GM12878 (cell line): ENCODE data around the gene MALRD1. TPM values are rescaled to one million over a fixed set of nuclear protein-coding genes. Genes with fewer than 3 reads are reported as not detected.

ENCODE experiments used
- ATAC-seq: fragments of 200-7000 bp; cut with Tn5 transposase; 3 replicates; pipeline ENCODE4 v1.9.1; 2020; ENCODE audit warnings: mild to moderate bottlenecking, moderate library complexity
- BruUV-seq: library from RNA; stranded (reverse); fragments of 400-500 nt; replicated peaks from 2 replicates; lab custom pipeline; 2021; lab: Mats Ljungman, UMichigan
- CTCF ChIA-PET: fragments of 300-600 bp; sonication (Branson Sonifier 250); formaldehyde crosslinking; extraction: SDS; loops from one replicate; lab custom pipeline; 2021; ENCODE audit warnings: inconsistent platforms; lab: Yijun Ruan, JAX
- POLR2A ChIA-PET: fragments of 350-600 bp; formaldehyde crosslinking; extraction: SDS; loops from one replicate; lab custom pipeline; 2021; ENCODE audit warnings: inconsistent platforms; lab: Charles Lee
- RAD21 ChIA-PET: fragments of 300-600 bp; sonication (Branson Sonifier 250); formaldehyde crosslinking; loops from one replicate; lab custom pipeline; 2023; ENCODE audit warnings: antibody characterized with exemption; ENCODE audit not compliant: unreplicated experiment; lab: Charles Lee
- SMC1A ChIA-PET: fragments of 300-600 bp; sonication (Branson Sonifier 250); formaldehyde crosslinking; loops from one replicate; lab custom pipeline; 2023; ENCODE audit not compliant: unreplicated experiment, uncharacterized antibody; lab: Charles Lee
- DNase-seq: peaks from one replicate; pipeline ENCODE4 v3.0.0-alpha.2; 2011; ENCODE audit warnings: low read depth, low spot score
- FAIRE-seq: peaks from 3 replicates; lab custom pipeline; 2011; peaks lifted over from hg19 to GRCh38; lab: Jason Lieb, UNC
- H2AFZ ChIP-seq: 2 replicates; pipeline ENCODE4 v1.6.0; 2011; ENCODE audit warnings: low read depth, low read length, control low read depth; ENCODE audit not compliant: control insufficient read depth
- H3K27ac ChIP-seq: 2 replicates; pipeline ENCODE4 v1.5.1; 2011; ENCODE audit warnings: control low read depth; ENCODE audit not compliant: control insufficient read depth, insufficient read depth
- H3K27me3 ChIP-seq, 2 experiments: replicated peaks in 1 of 2; 2 replicates each; pipeline versions ENCODE4 v1.6.0 to v1.6.1; 2011; ENCODE audit warnings: low read length in 1 of 2; ENCODE audit not compliant: control insufficient read depth in 2 of 2, insufficient read depth in 2 of 2
- H3K36me3 ChIP-seq, 2 experiments: 2 replicates each; pipeline ENCODE4 v1.5.1; 2011; ENCODE audit warnings: low read length in 1 of 2; ENCODE audit not compliant: control insufficient read depth in 2 of 2, insufficient read depth in 2 of 2
- H3K4me1 ChIP-seq: 2 replicates; pipeline ENCODE4 v1.6.1; 2011; ENCODE audit warnings: mild to moderate bottlenecking, low read length, moderate library complexity, mixed read lengths; ENCODE audit not compliant: control insufficient read depth, insufficient read depth
- H3K4me2 ChIP-seq: 2 replicates; pipeline ENCODE4 v1.6.0; 2011; ENCODE audit warnings: control low read depth; ENCODE audit not compliant: control insufficient read depth, insufficient read depth
- H3K4me3 ChIP-seq: fragments of 200-600 bp; sonication (generic); 2 replicates; pipeline ENCODE4 v1.5.1; 2016
- H3K79me2 ChIP-seq: 2 replicates; pipeline ENCODE4 v1.6.0; 2011; ENCODE audit warnings: low read length; ENCODE audit not compliant: control insufficient read depth, insufficient read depth
- H3K9ac ChIP-seq: 2 replicates; pipeline ENCODE4 v1.8.0; 2011; ENCODE audit warnings: low read length, control low read depth, mixed read lengths; ENCODE audit not compliant: control insufficient read depth, insufficient read depth
- H3K9me3 ChIP-seq: replicated peaks from 3 replicates; pipeline ENCODE4 v1.5.1; 2011; ENCODE audit warnings: mild to moderate bottlenecking, low read length; ENCODE audit not compliant: control insufficient read depth, insufficient read depth
- H4K20me1 ChIP-seq: 2 replicates; pipeline ENCODE4 v1.6.0; 2011; ENCODE audit not compliant: control insufficient read depth, insufficient read depth
- CBX5 ChIP-seq: sonication (generic); IDR thresholded peaks from 2 replicates; pipeline ENCODE4 v1.6.1; 2016; ENCODE audit warnings: low read depth, moderate library complexity, mild to moderate bottlenecking, inconsistent platforms
- CHD4 ChIP-seq: fragments of 200-600 bp; sonication (generic); IDR thresholded peaks from 2 replicates; pipeline ENCODE4 v1.6.1; 2016; ENCODE audit warnings: mild to moderate bottlenecking
- CREM ChIP-seq: IDR thresholded peaks from 2 replicates; pipeline ENCODE4 v1.6.1; 2014; ENCODE audit warnings: antibody characterized with exemption, low read depth
- EGR1 ChIP-seq, 2 experiments: IDR thresholded peaks; 1 replicate in 1 of 2; 2 replicates in 1 of 2; pipeline ENCODE4 v1.6.1; 2011 to 2012; ENCODE audit warnings: low read depth in 2 of 2, low read length in 2 of 2, borderline replicate concordance in 1 of 2, mild to moderate bottlenecking in 1 of 2, moderate library complexity in 1 of 2
- FOS ChIP-seq: IDR thresholded peaks from 3 replicates; pipeline ENCODE4 v1.6.1; 2011; ENCODE audit warnings: borderline replicate concordance; ENCODE audit not compliant: insufficient read length; ENCODE audit errors: extremely low read depth
- MTA2 ChIP-seq: fragments of 450-650 bp; IDR thresholded peaks from 2 replicates; pipeline ENCODE4 v1.6.1; 2016; ENCODE audit warnings: low read depth, mild to moderate bottlenecking, moderate library complexity
- MTA3 ChIP-seq: IDR thresholded peaks from 2 replicates; pipeline ENCODE4 v1.6.1; 2012; ENCODE audit warnings: low read length, inconsistent platforms, borderline replicate concordance
- MXI1 ChIP-seq: fragments of 150-350 bp; IDR thresholded peaks from 2 replicates; pipeline ENCODE4 v1.6.1; 2011; ENCODE audit warnings: low read depth, mild to moderate bottlenecking, inconsistent platforms, low read length, improper control_type of control experiment
- NFIC ChIP-seq: IDR thresholded peaks from 2 replicates; pipeline ENCODE4 v1.6.1; 2012; ENCODE audit warnings: low read depth, mild to moderate bottlenecking, inconsistent platforms, low read length, moderate library complexity
- NFYA ChIP-seq: IDR thresholded peaks from 2 replicates; pipeline ENCODE4 v1.6.1; 2011; ENCODE audit warnings: low read depth, mild to moderate bottlenecking, low read length, improper control_type of control experiment, borderline replicate concordance
- RAD51 ChIP-seq: fragments of 450-650 bp; IDR thresholded peaks from 2 replicates; pipeline ENCODE4 v1.6.1; 2016; ENCODE audit warnings: moderate library complexity, mild to moderate bottlenecking, inconsistent platforms
- RFX5 ChIP-seq: IDR thresholded peaks from 2 replicates; pipeline ENCODE4 v1.6.1; 2011; ENCODE audit warnings: low read depth, low read length, improper control_type of control experiment
- SUPT20H ChIP-seq: IDR thresholded peaks from 2 replicates; pipeline ENCODE4 v1.6.1; 2011; ENCODE audit warnings: low read depth, mild to moderate bottlenecking, low read length, moderate library complexity, borderline replicate concordance; ENCODE audit not compliant: control insufficient read depth
- TAF1 ChIP-seq: IDR thresholded peaks from 2 replicates; pipeline ENCODE4 v1.6.1; 2011; ENCODE audit warnings: mild to moderate bottlenecking, low read depth, low read length, borderline replicate concordance
- TCF7 ChIP-seq: IDR thresholded peaks from 2 replicates; pipeline ENCODE4 v1.6.1; 2014; ENCODE audit warnings: antibody characterized with exemption, borderline replicate concordance
- ZBTB4 ChIP-seq: fragments of 450-650 bp; formaldehyde crosslinking; IDR thresholded peaks from 2 replicates; pipeline ENCODE4 v1.4.0; 2022; ENCODE audit warnings: mild to moderate bottlenecking, moderate library complexity
- WGBS: methylation state at CpG from one replicate; pipeline ENCODE4 v1.1.6; 2016; ENCODE audit warnings: low lambda C conversion rate; ENCODE audit not compliant: insufficient replicate concordance, insufficient coverage; ENCODE audit errors: missing lambda C conversion rate; 5-methylcytosine and 5-hydroxymethylcytosine counted together
- in situ Hi-C: fragments of 300-500 bp; cut with MboI; formaldehyde crosslinking; loops from 9 replicates; pipeline ENCODE4 v1.14.3; 2018; ENCODE audit warnings: mixed read lengths
- intact Hi-C: fragments of 100-400 bp; cut with micrococcal nuclease; formaldehyde crosslinking; loops from one replicate; pipeline ENCODE4 v1.14.2; 2022; ENCODE audit not compliant: unreplicated experiment
- polyA plus RNA-seq, 11 experiments: library from polyadenylated mRNA; depleted of rRNA in 4 of 11; unstranded in 6 of 11; stranded (reverse) in 5 of 11; fragments of >200 nt; fragmentation: Nextera tagmentation in 4 of 11; fragmentation: Illumina TruSeq in 1 of 11; extraction: Ambion mirVana in 4 of 11; extraction: Trizol in 1 of 11; gene quantifications; 1 replicate in 1 of 11; 2 replicates in 10 of 11; pipeline versions ENCODE4 v1.2.1 to v1.2.3, GENCODE V29; 2011 to 2016; ENCODE audit warnings: inconsistent platforms in 2 of 11, missing spikeins in 2 of 11, low read depth in 1 of 11
- total RNA-seq, 4 experiments: library from RNA; depleted of rRNA in 3 of 4; stranded (reverse); fragments of >200 nt in 3 of 4; fragmentation: Illumina TruSeq in 1 of 4; extraction: Trizol in 1 of 4; gene quantifications; 2 replicates each; pipeline versions ENCODE4 v1.2.1 to v1.2.3, GENCODE V29; 2013 to 2021

MALRD1 gene
- total and polyA plus RNA-seq, 10 of the 15 experiments (the other 5 are each of a cell fraction or from before 2014, with no cell fraction given): 0.12 to 6.6 (median 0.26) TPM; not detected in 2

GRCh38 chr10:19184891-19185290, 136.3 kb downstream of the MALRD1 start:
- ChIA-PET POLR2A (interaction anchor here (1.1 to 1.4 kb wide), 2 partner anchors 15 to 27 kb away, joined by 3 to 4 read pairs; no protein-coding TSS in a partner anchor), SMC1A (interaction anchor here (1.0 kb wide), 1 partner anchor 30 kb away, joined by 3 read pairs; no protein-coding TSS in a partner anchor), CTCF (no interaction called here), RAD21 (no interaction called here)
- Histone ChIP-seq H3K9me3 (no peaks in the 10 kb centered on the region; the same call in 2 of the 3 replicates), H3K4me3 (no peak overlapping the region), H4K20me1 (no peaks in the 10 kb centered on the region), H3K27me3 (no peaks in the 10 kb centered on the region), H3K27ac (no peak overlapping the region), H3K4me2 (no peak overlapping the region), H3K9ac (no peak overlapping the region), H3K4me1 (no peaks in the 10 kb centered on the region), H3K79me2 (no peaks in the 10 kb centered on the region), H2AFZ (no peak overlapping the region), H3K36me3 (no peaks in the 10 kb centered on the region)
- ATAC-seq (no peak), FAIRE-seq (no peak), DNase-seq (no peak)
- in situ Hi-C loops: no loop called here
- intact Hi-C loops: no loop called here
- no peak for TF ChIP-seq MTA3
- no peak for TF ChIP-seq EGR1 (IDR thresholded peaks at IDR 0.05; ENCODE audit: borderline replicate concordance in 1 of 2, low read depth in 2 of 2, low read length in 2 of 2)
- TF ChIP-seq NFIC: no peak
- no peak for TF ChIP-seq TAF1
- no peak for TF ChIP-seq ZBTB4 (CRISPR knock-in tag)
- TF ChIP-seq RFX5: no peak
- no peak for TF ChIP-seq TCF7
- TF ChIP-seq MTA2: no peak
- TF ChIP-seq CBX5: no peak
- TF ChIP-seq MXI1: no peak
- TF ChIP-seq CHD4: no peak
- no peak for TF ChIP-seq CREM
- no peak for TF ChIP-seq NFYA
- no peak for TF ChIP-seq SUPT20H
- no peak for TF ChIP-seq FOS
- TF ChIP-seq RAD51: no peak
- WGBS: 2% methylated on average over 2 of the region's 2 CpGs
- no TSS peak for BruUV-seq
